ENCODE data around the gene SLC35G2.
A peak's percentile ranks its signal among the peaks of the same experiment; 100 is the strongest.
"Not testable (repeated sequence)": the region's sequence is repeated elsewhere in the genome, so short reads cannot be mapped to it uniquely, and the experiment has no call there.

Gene SLC35G2

GRCh38 chr3:136835813-136836510, 17.0 kb downstream of the SLC35G2 start:
- no peak for DNase-seq

- DNase-seq: no peak
Observed at GRCh38 chr3:136836511-136837156, 17.7 kb downstream of the SLC35G2 start.

GRCh38 chr3:136838641-136839555, 20.0 kb downstream of the SLC35G2 start:
- no peak for DNase-seq

- DNase-seq: no peak
Observed at GRCh38 chr3:136839556-136839931, 20.6 kb downstream of the SLC35G2 start.

GRCh38 chr3:136840252-136840651, 21.3 kb downstream of the SLC35G2 start:
- no peak for DNase-seq

GRCh38 chr3:136842294-136842693, 23.4 kb downstream of the SLC35G2 start:
- DNase-seq: no peak

GRCh38 chr3:136844724-136845123, 25.8 kb downstream of the SLC35G2 start:
- no peak for DNase-seq

- DNase-seq: no peak
Observed at GRCh38 chr3:136852180-136852579, 33.3 kb downstream of the SLC35G2 start.

- no peak for DNase-seq
Observed at GRCh38 chr3:136856665-136857064, 37.7 kb downstream of the SLC35G2 start.

- no peak for DNase-seq
Observed at GRCh38 chr3:136858381-136858780, 39.5 kb downstream of the SLC35G2 start.

GRCh38 chr3:136860541-136860940, 41.6 kb downstream of the SLC35G2 start:
- no peak for DNase-seq

- DNase-seq: peak; percentile 98
Observed at GRCh38 chr3:136861890-136862616, 43.1 kb downstream of the SLC35G2 start, which contains the start of gene NCK1. TSS of gene NCK1 (plus strand) at chr3:136862208. CDS start at chr3:136928002, 65,794 bp downstream.

- DNase-seq: peak; percentile 13
Observed at GRCh38 chr3:136862617-136863322, 43.8 kb downstream of the SLC35G2 start.

- DNase-seq: no peak
Observed at GRCh38 chr3:136869282-136869681, 50.4 kb downstream of the SLC35G2 start.

GRCh38 chr3:136872258-136872657, 53.3 kb downstream of the SLC35G2 start:
- DNase-seq: not testable (repeated sequence)

GRCh38 chr3:136879510-136879909, 60.6 kb downstream of the SLC35G2 start:
- not testable (repeated sequence) for DNase-seq

GRCh38 chr3:136882571-136882970, 63.6 kb downstream of the SLC35G2 start:
- no peak for DNase-seq

GRCh38 chr3:136883967-136884720, 65.2 kb downstream of the SLC35G2 start:
- DNase-seq: no peak

GRCh38 chr3:136885357-136886213, 66.7 kb downstream of the SLC35G2 start:
- no peak for DNase-seq

- DNase-seq: no peak
Observed at GRCh38 chr3:136889947-136890346, 71.0 kb downstream of the SLC35G2 start.

All from activated CD4-positive, alpha-beta T cell treated with anti-CD3 and anti-CD28 coated beads for 1 hour (primary cell).